Measurements from ENCODE around the gene KLF2. TPM values are rescaled to one million over a fixed set of nuclear protein-coding genes. Genes with fewer than 3 reads are reported as not detected.
"Not testable (repeated sequence)": the region's sequence is repeated elsewhere in the genome, so short reads cannot be mapped to it uniquely, and the experiment has no call there.

Gene KLF2
- total RNA-seq, 1 donor from 2014 or later = 72.1 TPM

DNA sequence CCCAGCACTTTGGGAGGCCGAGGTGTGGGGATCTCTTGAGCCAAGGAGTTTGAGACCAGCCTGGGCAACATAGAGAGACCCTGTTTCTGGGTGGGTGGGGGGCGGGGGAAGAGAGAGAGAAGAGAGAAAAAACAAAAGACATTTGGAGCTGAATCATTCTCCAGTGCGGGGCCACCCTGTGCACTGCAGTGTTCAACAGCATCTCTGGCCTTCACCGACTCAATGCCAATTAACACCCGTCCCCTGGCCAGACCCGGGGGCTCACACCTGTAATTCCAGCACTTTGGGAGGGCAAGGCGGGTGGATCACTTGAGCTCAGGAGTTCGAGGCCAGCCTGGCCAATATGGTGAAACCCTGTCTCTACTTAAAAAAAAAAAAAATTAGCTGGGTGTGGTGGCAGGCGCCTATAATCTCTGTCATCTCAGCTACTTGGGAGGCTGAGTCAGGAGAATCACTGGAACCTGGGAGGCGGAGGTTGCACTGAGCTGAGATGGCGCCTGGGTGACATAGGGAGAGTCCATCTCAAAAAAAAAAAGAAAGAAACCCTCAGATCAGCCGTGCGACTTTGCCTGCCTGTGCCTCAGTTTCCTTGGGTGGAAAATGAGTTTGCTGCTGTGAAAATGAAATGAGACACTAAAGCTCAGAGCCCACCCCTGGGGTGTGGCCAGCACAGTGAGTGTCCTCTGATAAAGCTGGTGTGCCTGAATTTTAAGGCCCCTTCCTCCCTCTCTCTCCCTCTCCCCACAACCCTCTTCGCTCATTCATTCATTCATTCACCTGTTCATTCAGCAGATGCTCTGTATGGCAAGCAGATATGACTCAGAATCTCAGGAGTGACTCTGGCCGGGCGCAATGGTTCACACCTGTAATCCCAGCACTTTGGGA lies 6.4 kb downstream of the KLF2 start:
- DNase-seq = no peak
- no peak for ATAC-seq
- intact Hi-C loops (cut with micrococcal nuclease) = no loop called here

DNA sequence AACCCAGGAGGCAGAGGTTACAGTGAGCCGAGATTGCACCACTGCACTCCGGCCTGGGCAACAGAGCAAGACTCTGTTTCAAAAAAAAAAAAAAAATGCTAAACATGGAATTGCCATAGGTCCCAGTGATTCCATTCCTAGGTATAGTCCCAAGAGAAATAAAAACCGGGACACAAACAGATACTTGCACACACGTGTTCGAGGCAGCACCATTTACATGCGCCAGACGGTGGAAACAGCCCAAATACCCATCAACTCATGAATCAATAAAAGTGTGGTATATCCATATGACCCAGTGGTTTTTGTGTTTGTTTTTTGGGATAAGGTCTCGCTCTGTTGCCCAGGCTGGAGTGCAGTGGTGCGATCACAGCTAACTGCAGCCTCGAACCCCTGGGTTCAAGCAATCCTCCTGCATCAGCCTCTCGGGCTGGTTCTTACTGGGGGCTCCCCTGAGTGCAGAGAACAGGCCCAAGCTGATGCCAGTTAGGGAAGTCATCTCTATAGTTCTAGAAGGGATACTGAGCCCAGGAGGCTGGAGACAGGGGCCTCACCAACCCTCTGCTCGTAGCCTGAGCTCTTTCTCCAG lies 8.5 kb downstream of the KLF2 start:
- intact Hi-C loops (cut with micrococcal nuclease) = no loop called here

DNA sequence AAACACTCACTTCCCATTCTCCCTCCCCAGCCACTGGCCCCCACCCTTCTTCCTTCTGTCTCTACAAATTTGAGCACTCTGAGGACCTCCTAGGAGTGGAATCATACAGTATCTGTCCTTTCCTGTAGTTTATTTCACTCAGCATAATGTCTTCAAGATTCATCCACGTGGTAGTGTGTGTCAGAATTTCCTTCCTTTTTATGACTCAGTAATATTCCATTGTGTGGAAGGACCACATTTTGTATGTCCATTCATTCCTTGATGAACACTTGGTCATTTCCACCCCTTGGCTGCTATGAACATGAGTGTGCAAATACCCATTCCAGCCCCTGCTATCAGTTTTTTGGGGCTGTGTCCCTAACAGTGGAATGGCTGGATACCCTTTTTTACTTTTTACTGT lies 9.8 kb downstream of the KLF2 start:
- intact Hi-C loops (cut with micrococcal nuclease) = no loop called here
- DNase-seq = no peak
- ATAC-seq = no peak

More for the DNA sequence above, 8.5 kb downstream of the KLF2 start:
- DNase-seq = no peak
- no peak for ATAC-seq

DNA sequence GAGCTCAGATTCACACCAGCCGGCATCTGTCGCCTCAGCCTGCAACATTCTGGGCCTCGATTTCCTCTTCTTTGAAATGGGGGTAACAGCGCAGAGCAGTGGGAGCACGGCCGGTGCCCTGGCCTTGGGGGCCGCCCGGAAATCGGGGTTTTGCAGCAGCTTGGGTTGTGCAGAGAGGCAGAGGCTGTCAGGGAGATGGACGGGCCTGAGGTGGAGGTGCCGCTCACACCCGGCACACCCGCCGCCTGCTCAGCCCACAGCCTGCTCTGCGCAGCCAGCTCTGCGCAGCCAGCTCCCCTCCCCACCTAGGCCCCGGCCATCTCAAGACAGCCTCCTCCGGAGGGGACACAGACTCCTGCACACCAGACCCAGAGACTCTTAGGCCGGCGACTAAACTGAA lies 10.6 kb downstream of the KLF2 start:
- no peak for DNase-seq
- ATAC-seq = no peak
- intact Hi-C loops (cut with micrococcal nuclease) = no loop called here

DNA sequence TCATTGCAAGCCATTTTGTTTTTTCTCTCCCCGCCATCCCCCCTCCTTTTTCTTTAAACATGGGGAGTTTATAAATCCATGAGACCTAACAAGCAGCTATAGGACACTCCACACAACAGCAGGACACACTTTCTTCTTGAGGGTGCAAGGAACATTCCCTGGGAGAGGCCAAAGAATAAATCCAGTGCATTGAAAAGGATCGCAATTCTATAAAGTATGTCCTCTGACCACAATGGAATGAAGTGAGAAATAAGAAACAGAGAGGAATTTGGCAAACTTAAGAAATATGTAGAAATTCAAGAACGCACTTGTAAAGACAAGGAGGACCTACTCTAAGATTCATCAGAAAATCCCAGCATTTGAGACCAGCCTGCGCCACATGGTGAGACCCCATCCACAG lies 11.9 kb downstream of the KLF2 start:
- intact Hi-C loops (cut with micrococcal nuclease) = no loop called here
- no peak for DNase-seq
- ATAC-seq = no peak

DNA sequence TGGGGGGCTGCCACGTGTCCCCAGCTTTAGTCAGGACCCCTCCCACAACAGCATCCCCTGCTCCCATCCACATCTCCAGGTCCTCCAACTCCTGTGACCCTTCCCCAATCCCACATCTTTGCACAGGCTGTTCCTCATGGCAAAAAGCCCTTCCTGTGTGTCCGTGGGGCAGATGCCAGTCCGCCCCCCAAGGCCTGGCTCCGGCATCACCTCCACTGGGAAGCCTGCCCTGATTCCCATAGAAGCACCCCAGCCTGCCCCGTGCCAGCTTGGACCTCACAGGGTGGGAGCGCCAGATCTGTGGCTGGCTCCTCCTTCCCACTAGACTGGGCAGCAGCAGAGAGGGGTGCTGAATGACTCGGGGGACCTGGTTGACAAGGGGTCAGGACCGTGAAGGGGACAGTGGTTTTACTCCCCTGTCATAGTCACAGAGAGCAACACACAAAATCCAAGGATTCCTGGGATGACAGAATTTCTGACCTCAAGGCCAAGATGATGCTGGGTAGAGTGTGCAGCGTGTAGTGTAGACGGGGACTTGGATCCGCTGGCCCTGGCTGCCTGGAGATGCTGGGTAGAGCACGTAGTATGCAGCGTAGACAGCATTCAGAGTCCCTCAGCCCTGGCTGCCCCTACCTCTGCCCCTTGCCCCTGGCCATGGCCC lies 13.3 kb downstream of the KLF2 start:
- DNase-seq (no peak), ATAC-seq (no peak)
- intact Hi-C loops (cut with micrococcal nuclease) = no loop called here

DNA sequence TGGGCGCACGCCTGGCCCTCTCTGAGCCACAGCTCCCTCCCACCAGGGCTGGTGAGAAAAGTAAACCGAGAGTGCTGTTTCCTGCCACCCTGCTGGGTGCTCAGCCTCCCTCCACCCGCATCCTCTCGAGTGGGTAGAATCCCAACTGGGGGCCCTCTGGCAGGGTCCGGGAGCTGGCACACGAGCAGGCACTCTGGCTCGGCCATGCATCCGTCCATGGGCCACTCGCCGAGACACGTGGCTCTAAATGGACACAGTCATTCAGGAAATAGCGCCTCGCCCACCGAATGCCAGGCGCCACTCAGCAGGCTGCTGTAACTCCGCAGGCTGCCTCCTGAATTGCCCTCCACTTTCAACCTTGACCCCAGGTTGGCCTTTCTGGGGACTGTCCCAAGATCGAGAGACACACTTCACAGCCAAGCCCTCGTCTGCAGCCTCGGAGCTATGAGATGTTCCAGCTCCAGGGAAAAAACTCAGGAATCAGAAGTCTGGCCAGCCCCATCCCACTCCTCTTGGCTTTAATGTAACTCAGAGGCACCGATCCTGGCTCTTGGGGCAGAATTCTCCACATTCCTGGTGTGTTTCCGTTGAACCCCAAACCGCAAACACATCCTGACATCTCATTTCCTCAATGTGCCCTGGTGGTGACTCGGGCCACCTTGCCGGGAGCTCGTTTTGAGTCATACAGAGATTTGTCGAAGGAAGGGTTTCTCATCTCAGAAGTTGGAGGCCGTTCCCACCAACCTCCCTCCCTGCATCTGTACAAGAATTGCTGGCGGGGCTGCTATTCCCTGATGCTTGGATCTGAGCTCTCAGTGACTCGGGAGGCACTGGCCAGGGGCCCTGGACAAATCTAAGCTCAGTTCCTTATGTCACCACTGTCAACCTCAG lies 14.1 kb downstream of the KLF2 start:
- intact Hi-C loops (cut with micrococcal nuclease) = no loop called here
- ATAC-seq (peak; percentile 4), DNase-seq (peak; percentile 55)

DNA sequence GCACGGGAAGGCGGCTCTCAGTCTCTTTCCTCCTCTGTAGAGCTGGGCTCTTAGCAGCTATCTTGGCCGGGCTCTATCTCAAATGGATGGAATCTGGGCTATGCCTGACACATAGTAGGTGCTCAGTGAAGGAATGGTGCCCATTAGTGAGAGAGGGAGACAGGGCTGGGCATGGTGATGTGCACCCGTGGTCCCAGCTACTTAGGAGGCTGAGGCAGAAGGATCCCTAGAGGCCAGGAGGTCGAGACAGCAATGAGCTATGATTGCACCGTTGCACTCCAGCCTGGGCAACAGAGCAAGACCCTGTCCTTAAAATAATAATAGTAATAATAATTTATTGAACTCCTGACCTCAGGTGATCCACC lies 14.7 kb downstream of the KLF2 start:
- intact Hi-C loops (cut with micrococcal nuclease) = no loop called here
- ATAC-seq = no peak
- no peak for DNase-seq

DNA sequence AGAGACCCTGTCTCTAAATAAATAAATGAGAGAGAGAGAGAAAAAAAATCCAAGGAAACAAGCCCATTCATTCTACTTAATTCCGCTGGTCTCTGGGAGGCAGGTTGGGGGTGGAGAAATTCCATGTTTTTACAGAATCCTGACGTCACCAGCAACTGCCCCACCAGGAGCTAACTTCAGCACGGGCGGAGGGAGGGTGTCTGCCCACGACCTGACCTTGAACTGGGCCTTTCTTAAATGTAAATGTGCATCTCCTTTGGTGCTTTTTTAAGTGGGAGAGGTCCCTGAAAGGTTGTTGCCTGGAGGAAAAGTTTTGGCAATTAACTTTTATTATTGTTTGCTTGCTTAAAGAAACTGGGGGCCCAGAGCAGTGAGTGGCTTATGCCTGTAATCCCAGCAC lies 15.5 kb downstream of the KLF2 start:
- intact Hi-C loops (cut with micrococcal nuclease) = no loop called here
- DNase-seq (no peak), ATAC-seq (no peak)

DNA sequence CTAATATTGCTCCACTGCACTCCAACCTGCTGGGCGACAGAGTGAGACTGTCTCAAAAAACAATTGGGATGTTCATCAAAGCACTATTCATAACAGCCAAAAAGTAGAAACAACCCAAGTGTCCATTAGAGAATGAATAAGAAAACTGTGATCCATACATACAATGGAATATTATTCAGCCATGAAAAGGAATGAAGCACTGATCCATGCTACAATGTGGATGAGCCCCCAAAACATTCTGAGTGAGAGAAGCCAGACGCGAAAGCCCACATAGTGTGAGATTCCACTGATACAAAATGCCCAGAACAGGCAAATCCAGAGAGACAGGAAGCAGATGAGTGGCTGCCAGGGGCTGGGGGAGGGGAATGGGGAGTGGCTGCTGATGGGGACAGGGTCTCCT lies 16.0 kb downstream of the KLF2 start:
- DNase-seq (no peak), ATAC-seq (no peak)
- intact Hi-C loops (cut with micrococcal nuclease) = no loop called here

DNA sequence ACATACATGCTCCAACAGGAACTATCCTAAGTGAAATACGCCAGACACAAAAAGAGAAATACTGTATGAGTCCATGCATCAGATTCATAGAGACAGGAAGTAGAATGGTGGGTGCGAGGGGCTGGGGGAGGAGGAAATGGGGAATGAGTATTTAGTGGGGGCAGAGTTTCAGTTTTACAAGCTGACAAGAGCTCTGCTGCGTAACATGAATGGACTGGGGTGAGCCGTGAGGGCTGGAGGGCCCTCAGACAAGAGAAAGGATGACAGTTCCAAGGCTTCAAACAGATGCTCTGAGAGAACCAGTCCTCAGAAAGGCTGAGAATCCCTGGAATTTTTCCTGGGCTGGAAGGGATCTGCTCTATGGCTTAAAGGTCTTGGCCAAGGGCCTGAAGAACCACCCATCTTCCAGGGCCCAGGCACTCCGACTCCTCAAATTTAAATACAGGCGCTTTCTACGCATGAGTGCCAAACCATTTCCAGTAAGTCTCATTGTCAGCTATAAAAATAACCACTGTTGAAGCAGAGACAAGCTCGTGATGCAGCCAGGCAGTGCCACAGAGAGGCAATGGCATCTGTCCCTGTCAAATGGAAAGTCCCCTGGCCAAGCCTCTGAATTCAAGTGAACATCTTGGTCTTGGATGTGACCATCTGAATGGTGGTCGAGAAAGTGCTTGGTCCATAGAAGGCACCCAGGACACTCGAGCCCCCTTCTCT lies 17.5 kb downstream of the KLF2 start:
- intact Hi-C loops (cut with micrococcal nuclease) = no loop called here
- DNase-seq = peak; percentile 60
- ATAC-seq = peak; percentile 87

DNA sequence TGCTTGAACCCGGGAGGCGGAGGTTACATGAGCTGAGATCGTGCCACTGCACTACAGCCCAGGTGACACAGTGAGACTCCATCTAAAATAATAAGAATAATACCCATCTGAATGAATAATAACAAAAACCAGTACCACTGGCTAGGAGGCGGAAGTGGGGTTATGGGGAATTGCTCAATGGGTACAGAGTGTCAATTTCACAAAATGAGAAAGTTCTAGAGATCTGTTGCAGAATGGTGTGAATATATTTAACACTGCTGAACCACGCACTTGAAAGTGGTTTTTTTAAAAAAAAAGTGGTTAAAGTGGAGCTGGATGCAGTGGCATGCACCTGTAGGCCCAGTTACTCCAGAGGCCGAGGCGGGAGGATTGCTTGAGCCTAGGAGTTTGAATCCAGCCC lies 18.5 kb downstream of the KLF2 start:
- ATAC-seq (no peak), DNase-seq (no peak)
- intact Hi-C loops (cut with micrococcal nuclease) = no loop called here

DNA sequence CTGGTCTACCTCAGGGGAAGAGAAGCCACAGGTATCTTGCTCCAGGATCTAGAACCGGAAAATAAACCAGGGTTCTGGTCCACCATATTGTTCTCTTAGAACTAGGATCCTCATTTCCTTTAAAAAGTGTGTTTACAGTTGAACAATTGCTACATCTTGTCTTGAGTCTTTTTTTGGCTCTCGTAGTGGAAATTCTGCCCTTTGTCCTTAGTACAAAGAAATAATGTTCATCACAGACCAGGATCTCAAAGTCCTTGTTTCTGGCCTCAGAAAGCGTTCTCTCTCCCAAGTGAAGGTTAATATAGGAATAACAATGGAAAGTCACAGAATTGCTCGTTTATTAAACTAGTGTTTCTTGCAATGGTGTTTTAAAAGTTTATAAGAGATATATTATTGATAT lies 20.8 kb downstream of the KLF2 start:
- intact Hi-C loops (cut with micrococcal nuclease) = no loop called here
- ATAC-seq = no peak
- DNase-seq = no peak

DNA sequence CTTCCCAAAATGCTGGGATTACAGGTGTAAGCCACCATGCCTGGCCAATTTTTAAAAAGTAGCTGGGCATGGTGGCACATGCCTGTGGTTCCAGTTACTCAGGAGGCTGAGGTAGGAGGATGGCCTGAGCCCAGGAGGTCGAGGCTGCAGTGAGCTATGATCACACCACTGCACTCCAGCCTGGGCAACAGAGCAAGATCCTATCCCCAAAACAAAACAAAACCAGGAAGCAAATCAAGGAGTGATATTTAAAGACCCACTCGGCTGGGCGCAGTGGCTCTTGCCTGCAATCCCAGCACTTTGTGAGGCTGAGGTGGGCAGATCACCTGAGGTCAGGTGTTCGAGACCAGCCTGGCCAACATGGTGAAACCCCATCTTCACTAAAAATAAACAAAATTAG lies 22.5 kb downstream of the KLF2 start:
- ATAC-seq; DNase-seq; intact Hi-C loops (cut with micrococcal nuclease): not testable (repeated sequence)

DNA sequence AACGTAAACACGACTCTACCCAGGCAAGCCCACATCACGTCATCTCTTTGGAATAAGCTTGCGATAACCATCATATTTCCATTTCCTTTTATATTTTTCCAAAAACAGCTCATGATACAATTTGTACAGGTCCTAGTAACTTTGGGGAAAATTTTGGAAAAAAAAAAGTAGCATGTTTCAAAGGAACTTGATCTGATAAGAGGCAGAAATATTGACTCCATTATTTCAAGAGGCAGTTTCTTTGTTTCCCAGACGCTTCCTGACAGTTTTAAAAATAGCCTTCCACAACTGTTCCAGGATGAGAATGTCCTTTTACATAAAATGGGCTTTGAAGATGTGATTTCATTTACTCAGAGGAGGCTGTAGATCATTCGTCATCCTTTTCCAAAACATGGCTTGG lies 23.1 kb downstream of the KLF2 start:
- intact Hi-C loops (cut with micrococcal nuclease) = no loop called here
- ATAC-seq (peak; percentile 51), DNase-seq (no peak)

DNA sequence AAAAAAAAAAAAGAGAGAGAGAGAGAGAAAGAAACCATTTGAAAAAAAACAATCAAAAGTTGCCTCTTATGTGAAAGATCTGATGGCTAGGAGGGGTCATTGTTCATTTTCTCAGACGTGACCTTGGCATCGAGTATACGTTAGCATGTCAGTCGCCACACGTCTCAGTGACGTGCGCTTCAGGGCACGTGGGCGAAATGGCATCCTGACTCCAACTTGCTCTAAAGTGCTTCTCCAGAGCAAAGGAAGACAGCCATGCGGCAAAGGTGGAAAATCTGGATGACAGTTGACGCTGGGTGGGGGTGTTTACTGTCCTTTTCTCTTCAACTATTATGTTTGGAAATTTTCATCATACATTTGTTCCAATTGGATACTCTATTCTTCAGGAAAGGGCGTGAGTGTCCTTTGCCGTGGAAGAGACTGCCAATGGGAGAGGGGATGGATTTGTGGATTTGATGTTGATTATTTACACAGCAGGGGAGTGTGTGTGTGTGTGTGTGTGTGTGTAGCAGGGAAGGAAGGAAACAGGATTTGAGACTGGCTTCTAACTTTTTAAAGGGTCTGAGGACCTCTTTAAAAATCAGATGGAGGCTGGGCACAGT lies 25.0 kb downstream of the KLF2 start:
- intact Hi-C loops (cut with micrococcal nuclease) = no loop called here
- DNase-seq (no peak), ATAC-seq (peak; percentile 42)

DNA sequence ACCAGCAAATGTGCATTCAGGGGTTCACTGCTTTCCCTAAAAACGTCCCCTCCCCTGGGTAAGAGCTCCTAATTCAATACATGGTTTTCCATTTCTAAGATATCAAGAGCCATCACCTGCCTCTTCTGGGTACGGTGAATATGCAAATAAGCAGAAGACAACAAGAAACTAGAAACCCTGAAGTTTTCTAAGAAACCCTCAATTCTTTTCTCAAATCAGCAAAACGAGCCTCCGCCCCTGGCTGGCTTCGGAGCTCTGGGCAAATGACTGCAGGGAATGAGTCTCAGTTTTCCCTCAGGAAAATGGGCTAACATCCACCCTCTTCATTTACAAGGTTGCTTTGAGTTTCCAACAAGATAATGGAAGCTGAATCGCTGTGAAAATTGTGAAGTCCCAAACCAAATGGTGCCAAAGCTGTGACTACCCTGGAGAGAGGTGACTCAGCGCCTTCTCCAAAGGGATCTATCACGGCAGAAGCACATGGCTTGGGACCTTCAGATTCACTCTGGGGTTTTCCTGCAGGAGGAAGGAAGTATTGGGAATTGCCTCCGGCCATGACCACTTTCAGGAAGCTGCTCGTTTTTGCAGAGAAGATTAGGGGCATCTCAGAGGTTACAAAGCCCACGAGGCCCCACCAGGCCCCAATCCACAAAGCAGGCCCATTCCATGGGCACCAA lies 26.6 kb downstream of the KLF2 start:
- DNase-seq (no peak), ATAC-seq (no peak)
- intact Hi-C loops (cut with micrococcal nuclease) = no loop called here

All from left ventricle myocardium superior (tissue), 1 donor.